Tibial nerve (tissue), 4 donors: ENCODE data around the gene PKP4. TPM values are rescaled to one million over a fixed set of nuclear protein-coding genes. Genes with fewer than 3 reads are reported as not detected.

Experiments used
- DNase-seq, 2 donors: peaks; one replicate each; pipeline ENCODE4 v3.0.0-alpha.2; 2019; ENCODE audit warnings: low spot score in 2 of 2
- H3K27ac ChIP-seq, 4 donors: fragments of 200-600 bp; sonication (generic) in 3 of 4; one replicate each; pipeline ENCODE4 v1.5.1; 2017 to 2019; ENCODE audit warnings: mild to moderate bottlenecking in 1 of 4
- H3K27me3 ChIP-seq, 2 donors: fragments of 200-600 bp; sonication (generic) in 1 of 2; one replicate each; pipeline versions ENCODE4 v1.5.1 to v1.6.0; 2017 to 2019
- H3K36me3 ChIP-seq, 3 donors: fragments of 200-600 bp; sonication (generic); one replicate each; pipeline ENCODE4 v1.5.1; 2018 to 2019
- H3K4me1 ChIP-seq, 4 donors: fragments of 200-600 bp; sonication (generic) in 3 of 4; one replicate each; pipeline ENCODE4 v1.5.1; 2017 to 2019
- H3K4me3 ChIP-seq, 4 donors: fragments of 200-600 bp; sonication (generic) in 3 of 4; one replicate each; pipeline ENCODE4 v1.5.1; 2017 to 2019; ENCODE audit warnings: mild to moderate bottlenecking in 1 of 4, moderate library complexity in 1 of 4
- H3K9me3 ChIP-seq, 4 donors: fragments of 200-600 bp; sonication (generic) in 3 of 4; one replicate each; pipeline ENCODE4 v1.5.1; 2017 to 2019
- CTCF ChIP-seq, 5 experiments: fragments of 200-600 bp in 3 of 5; fragments of 450-650 bp in 2 of 5; sonication (generic) in 3 of 5; IDR thresholded peaks; one replicate each; pipeline ENCODE4 v1.5.1; 2016 to 2019; ENCODE audit warnings: antibody characterized with exemption in 5 of 5, mild to moderate bottlenecking in 3 of 5, moderate library complexity in 2 of 5
- EP300 ChIP-seq, 2 donors: sonication (generic); formaldehyde crosslinking; IDR thresholded peaks; one replicate each; pipeline ENCODE4 v1.6.1; 2017; ENCODE audit warnings: antibody characterized with exemption in 2 of 2, mild to moderate bottlenecking in 1 of 2
- POLR2A ChIP-seq, 2 donors: fragments of 450-650 bp; IDR thresholded peaks; one replicate each; pipeline ENCODE4 v1.6.1; 2017; ENCODE audit warnings: antibody characterized with exemption in 2 of 2, mild to moderate bottlenecking in 2 of 2, moderate library complexity in 2 of 2
- WGBS, 2 donors: methylation state at CpG; one replicate each; pipeline ENCODE4 v1.1.5; 2018; 5-methylcytosine and 5-hydroxymethylcytosine counted together
- total RNA-seq, 4 donors: library from RNA; depleted of rRNA; stranded (reverse); fragments of >200 nt; gene quantifications; one replicate each; pipeline ENCODE4 v1.1.0, GENCODE V29; 2016

PKP4 gene
- total RNA-seq, 4 donors from 2014 or later: 57.8 to 100 (median 92.0) TPM

DNA sequence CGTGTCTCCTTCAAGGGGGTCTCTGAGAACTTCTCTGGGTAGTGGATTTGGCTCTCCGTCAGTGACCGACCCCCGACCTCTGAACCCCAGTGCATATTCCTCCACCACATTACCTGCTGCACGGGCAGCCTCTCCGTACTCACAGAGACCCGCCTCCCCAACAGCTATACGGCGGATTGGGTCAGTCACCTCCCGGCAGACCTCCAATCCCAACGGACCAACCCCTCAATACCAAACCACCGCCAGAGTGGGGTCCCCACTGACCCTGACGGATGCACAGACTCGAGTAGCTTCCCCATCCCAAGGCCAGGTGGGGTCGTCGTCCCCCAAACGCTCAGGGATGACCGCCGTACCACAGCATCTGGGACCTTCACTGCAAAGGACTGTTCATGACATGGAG, 168.2 kb downstream of the PKP4 start:
- no peak for TF ChIP-seq EP300 (IDR thresholded peaks at IDR 0.05)
- TF ChIP-seq CTCF (IDR thresholded peaks at IDR 0.05): no peak
- no peak for TF ChIP-seq POLR2A (IDR thresholded peaks at IDR 0.05)
- Histone ChIP-seq H3K27ac (no peak overlapping the region), H3K27me3 (no peaks in the 10 kb centered on the region), H3K4me1 (no peaks in the 10 kb centered on the region), H3K4me3 (no peak overlapping the region), H3K9me3 (no peaks in the 10 kb centered on the region), H3K36me3 (peaks cover 0 to 53% (median 0%) of the 10 kb centered on the region in 3 donors)
- no peak for DNase-seq
- WGBS, 2 donors: 94 to 95% methylated on average over 15 to 19 of the region's 19 CpGs

- H3K36me3 ChIP-seq: peaks cover 0 to 40% (median 2%) of the 10 kb centered on the region in 3 donors
- WGBS, 2 donors: 73 to 76% methylated on average over 5 of the region's 5 CpGs
- no peaks in the 10 kb centered on the region for H3K27me3 ChIP-seq
- TF ChIP-seq POLR2A (IDR thresholded peaks at IDR 0.05) (no peak), EP300 (IDR thresholded peaks at IDR 0.05) (no peak), CTCF (IDR thresholded peaks at IDR 0.05) (no peak)
- no peak overlapping the region for H3K4me3 ChIP-seq
- no peak overlapping the region for H3K27ac ChIP-seq
- H3K9me3 ChIP-seq: no peaks in the 10 kb centered on the region
- H3K4me1 ChIP-seq: no peaks in the 10 kb centered on the region
- DNase-seq: no peak
Measured at GRCh38 chr2:158629116-158629515, 172.4 kb downstream of the PKP4 start.

DNA sequence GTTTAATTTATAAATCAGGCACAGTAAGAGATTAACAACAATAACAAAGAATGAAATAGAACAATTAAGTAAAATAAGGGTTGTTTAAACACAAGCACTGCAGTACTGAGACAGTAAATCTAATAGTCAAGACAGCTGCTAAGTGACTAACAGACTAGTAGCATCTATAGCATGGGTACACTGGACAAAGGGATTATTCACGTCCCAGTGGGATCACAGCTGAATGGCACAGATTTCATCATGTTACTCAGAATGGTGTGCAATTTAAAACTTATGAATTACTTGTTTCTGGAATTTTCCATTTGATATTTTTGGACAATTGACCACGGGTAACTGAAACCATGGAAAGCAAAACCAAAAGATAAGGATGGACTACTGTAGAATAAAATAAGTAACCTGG, 176.5 kb downstream of the PKP4 start:
- Histone ChIP-seq H3K4me3 (no peak overlapping the region), H3K9me3 (no peaks in the 10 kb centered on the region), H3K4me1 (no peaks in the 10 kb centered on the region), H3K27me3 (no peaks in the 10 kb centered on the region), H3K36me3 (peaks cover 0 to 30% (median 2%) of the 10 kb centered on the region in 3 donors), H3K27ac (no peak overlapping the region)
- TF ChIP-seq EP300 (IDR thresholded peaks at IDR 0.05) (no peak), CTCF (IDR thresholded peaks at IDR 0.05) (no peak)
- 62 to 75% methylated on average over 2 of the region's 2 CpGs for WGBS, 2 donors
- no peak for DNase-seq

GRCh38 chr2:158634627-158635026, 177.9 kb downstream of the PKP4 start:
- no peak for TF ChIP-seq CTCF (IDR thresholded peaks at IDR 0.05)
- TF ChIP-seq EP300 (IDR thresholded peaks at IDR 0.05): no peak
- TF ChIP-seq POLR2A (IDR thresholded peaks at IDR 0.05): no peak
- H3K27me3 ChIP-seq: no peaks in the 10 kb centered on the region
- no peak for DNase-seq
- no peak overlapping the region for H3K4me3 ChIP-seq
- H3K27ac ChIP-seq: no peak overlapping the region
- no peaks in the 10 kb centered on the region for H3K9me3 ChIP-seq
- no peaks in the 10 kb centered on the region for H3K4me1 ChIP-seq
- H3K36me3 ChIP-seq: peaks cover 0 to 27% (median 2%) of the 10 kb centered on the region in 3 donors
- WGBS, 2 donors: 76 to 79% methylated on average over 5 of the region's 5 CpGs

- Histone ChIP-seq H3K27me3 (no peaks in the 10 kb centered on the region), H3K27ac (no peak overlapping the region), H3K36me3 (peaks cover 0 to 28% (median 2%) of the 10 kb centered on the region in 3 donors), H3K4me3 (no peak overlapping the region), H3K9me3 (no peaks in the 10 kb centered on the region), H3K4me1 (no peaks in the 10 kb centered on the region)
- TF ChIP-seq EP300 (IDR thresholded peaks at IDR 0.05): no peak
- no peak for TF ChIP-seq POLR2A (IDR thresholded peaks at IDR 0.05)
- no peak for TF ChIP-seq CTCF (IDR thresholded peaks at IDR 0.05)
- no peak for DNase-seq
- 54 to 67% methylated on average over 3 of the region's 3 CpGs for WGBS, 2 donors
Measured at GRCh38 chr2:158635961-158636601, 179.3 kb downstream of the PKP4 start.
